Measurements from ENCODE around the gene CC2D1A.
"Not testable (repeated sequence)": the region's sequence is repeated elsewhere in the genome, so short reads cannot be mapped to it uniquely, and the experiment has no call there.

Gene CC2D1A

DNA sequence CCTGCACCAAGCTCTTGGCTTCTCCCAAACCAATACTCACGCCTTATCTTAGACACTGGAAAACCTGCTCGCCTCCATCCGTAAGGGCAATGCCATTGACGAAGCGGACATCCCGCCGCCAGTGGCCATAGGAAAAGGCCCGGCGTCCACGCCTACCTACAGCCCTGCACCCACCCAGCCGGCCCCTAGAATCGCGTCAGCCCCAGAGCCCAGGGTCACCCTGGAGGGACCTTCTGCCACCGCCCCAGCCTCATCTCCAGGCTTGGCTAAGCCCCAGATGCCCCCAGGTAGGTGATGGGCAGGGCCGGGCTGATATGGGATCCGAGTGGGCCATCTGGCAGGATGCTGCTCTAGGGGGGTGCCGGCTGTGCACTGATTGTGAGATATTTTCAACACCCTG is 7.4 kb downstream of the CC2D1A start:
- no peak for DNase-seq

DNA sequence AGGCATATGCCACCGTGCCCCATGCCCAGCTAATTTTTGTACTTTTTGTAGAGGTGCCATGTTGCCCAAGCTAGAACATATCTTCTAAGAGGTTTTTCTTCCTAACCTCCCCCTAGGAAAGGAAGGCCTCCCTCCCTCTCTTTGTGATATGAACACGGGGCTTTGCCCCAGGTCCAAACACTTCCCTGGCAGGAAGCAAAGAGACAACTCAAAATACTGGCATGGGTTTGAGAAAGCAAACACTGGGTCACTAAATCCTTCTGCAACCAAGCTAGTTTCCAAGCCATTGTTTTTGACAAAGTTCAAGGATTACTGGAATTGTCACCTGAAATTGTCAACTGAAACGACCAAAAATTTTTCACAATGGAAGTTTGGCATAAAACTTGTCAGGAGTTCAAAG is 8.8 kb downstream of the CC2D1A start:
- no peak for DNase-seq

DNA sequence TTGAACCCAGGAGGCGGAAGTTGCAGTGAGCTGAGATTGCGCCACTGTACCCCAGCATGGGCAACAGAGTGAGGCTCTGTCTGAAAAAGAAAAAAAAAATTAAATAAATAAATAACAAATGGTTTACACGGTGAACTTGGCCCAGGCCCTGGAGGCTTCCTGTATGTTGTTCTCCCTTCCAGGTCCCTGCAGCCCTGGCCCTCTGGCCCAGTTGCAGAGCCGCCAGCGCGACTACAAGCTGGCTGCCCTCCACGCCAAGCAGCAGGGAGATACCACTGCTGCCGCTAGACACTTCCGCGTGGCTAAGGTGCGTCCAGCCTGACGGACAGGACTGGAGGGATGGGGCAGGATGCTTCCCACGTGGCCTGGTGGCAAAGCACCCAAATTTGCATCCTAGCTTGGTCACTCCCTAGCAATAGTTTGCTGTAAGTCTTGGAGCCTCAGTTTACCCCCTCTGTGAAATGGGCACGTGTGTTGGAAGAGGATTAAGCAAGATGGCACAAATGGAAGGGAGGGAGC is 11.9 kb downstream of the CC2D1A start:
- no peak for DNase-seq

DNA sequence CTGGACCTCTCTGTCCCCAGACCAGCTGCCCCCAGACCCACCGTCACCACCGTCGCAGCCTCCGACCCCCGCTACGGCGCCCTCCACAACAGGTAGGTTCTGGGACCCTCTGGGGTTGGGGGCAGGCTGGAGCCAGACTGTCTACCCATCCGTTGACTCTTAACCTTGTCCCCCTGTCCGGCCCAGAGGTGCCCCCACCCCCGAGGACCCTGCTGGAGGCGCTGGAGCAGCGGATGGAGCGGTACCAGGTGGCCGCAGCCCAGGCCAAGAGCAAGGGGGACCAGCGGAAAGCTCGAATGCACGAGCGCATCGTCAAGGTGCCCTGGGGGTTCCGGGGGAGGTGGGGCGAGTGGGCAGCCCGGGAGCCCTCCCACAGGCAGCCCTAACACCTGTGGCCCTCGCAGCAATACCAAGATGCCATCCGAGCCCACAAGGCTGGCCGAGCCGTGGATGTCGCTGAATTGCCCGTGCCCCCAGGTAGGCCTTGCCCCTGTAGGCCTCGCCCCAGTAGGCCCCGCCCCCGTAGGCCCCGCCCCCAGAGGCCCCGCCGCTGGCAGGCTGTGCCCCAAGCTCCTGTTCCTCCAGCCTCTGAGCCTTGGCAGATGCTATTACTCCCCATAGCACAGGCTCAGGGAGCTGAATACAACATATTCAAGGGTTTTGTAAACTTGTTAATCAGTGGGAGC is 12.9 kb downstream of the CC2D1A start:
- no peak for DNase-seq

DNA sequence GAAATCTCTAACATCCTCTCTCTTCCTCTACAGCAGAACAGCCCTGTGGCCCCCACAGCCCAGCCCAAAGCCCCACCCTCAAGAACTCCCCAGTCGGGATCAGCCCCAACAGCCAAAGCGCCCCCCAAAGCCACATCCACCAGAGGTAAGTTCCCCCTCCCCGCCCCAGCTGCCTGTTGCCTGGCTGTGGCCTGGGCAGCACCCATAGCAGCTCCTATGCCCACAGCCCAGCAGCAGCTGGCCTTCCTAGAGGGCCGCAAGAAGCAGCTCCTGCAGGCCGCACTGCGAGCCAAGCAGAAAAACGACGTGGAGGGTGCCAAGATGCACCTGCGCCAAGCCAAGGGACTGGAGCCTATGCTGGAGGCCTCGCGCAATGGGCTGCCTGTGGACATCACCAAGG is 14.5 kb downstream of the CC2D1A start:
- DNase-seq, result no peak

DNA sequence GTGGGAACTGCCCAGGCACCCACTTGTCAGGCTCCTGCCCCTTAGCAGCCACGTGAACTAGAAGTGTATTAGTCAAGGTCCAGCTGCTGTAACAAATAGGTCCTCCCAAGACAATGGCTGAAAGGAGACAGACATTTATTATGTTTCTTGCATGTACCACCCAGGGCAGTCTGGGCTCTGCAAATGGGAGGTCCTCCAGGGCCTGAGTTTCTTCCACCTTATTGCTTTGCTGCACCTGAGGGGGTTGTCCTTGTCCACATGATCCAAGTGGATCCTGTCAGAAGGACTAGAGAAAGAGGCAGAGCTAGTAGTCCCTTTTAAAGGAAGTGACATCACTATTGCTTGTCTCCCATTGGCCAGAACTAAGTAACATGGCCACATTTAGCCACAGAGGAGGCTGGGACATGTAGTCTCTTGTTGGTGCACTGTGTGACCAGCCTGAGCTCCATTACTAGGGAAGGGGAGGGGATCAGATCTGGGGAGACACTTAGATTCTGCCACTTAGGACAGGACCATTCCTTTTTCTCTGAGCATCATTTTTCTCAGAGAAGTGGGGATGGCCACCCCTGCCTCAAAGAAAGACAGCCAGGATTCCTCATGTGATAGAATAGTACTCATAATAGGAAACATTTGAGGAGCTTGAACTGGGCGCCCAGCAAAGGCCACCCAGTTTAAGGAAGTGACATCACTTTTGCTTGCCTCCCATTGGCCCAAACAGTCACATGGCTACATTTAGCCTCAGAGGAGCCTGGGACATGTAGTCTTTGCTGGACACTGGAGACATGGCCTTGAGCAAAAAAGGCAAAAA is 15.1 kb downstream of the CC2D1A start:
- DNase-seq, result peak; percentile 13

DNA sequence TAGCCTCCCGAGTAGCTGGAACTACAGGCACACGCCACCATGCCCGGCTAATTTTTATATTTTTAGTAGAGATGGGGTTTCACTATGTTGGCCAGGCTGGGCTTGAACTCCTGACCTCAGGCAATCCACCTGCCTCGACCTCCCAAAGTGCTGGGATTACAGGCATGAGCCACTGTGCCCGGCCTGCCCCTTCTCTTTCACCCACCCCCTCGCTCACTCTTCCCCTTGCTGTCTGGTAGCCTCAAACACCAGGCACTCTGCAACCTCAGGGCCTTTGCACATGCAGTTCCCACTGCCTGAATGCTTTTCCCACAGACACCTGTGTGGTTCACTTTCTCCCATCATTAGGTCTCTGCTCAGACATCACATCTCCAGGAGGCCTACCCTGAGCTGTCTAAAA is 16.1 kb downstream of the CC2D1A start:
- not testable (repeated sequence) for DNase-seq

DNA sequence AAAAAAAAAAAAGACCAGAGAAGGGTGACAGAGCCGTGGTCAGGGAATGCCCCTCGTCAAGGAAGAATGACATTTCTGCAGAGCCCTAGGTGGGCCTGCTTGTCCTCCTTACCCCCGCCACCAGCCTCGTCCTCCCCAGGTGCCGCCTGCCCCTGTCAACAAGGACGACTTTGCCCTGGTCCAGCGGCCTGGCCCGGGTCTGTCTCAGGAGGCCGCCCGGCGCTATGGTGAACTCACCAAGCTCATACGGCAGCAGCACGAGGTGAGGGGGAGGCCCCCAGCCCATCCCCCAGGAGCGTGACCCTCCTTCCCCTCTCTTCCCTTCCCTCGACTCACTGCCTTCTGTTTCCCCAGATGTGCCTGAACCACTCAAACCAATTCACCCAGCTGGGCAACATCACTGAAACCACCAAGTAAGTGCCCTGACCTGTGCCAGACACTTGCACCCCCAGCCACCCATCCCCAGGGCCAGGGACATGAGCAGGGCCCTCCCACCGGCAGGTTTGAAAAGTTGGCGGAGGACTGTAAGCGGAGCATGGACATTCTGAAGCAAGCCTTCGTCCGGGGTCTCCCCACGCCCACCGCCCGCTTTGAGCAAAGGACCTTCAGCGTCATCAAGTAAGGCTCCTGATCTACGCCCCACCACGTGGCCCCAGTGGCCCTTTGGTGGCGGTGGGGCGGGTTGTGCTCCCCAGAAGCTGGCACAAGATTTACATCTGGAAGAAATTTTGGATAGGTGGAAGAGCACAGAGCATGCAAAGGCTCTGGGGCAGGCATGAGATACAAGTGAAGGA is 17.4 kb downstream of the CC2D1A start:
- DNase-seq, result no peak

DNA sequence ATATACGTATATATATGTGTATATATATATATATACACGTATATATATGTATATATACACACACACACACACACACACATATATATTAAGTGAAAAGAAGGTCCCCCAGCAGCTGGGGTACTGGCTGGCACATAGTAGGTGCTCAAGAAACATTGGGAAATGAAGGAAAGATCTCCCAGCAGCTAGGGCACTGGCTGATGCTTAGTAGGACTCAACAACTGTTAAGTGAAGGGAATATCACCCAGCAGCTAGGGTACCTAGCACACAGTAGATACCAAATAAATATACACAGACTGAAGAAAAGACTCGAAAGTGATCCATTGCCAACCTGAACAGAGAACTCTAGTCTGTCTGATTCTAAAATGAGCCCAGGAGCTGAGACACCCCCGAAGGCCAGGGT is 20.0 kb downstream of the CC2D1A start:
- no peak for DNase-seq

DNA sequence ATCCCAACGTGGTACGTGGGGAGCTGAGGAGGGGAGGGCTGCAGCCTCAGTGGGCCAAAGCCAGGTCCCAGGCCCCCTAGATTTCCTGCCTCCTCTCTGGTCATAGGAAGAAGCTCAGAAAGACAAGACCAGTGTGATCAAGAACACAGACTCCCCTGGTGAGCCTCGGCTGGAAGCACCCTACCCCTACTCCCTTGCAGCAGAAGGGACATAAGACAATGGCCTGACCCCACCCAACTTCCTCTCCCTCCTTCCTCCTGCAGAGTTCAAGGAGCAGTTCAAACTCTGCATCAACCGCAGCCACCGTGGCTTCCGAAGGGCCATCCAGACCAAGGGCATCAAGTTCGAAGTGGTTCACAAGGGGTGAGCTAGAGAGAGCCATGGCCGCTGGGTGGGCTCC is 20.7 kb downstream of the CC2D1A start:
- no peak for DNase-seq

DNA sequence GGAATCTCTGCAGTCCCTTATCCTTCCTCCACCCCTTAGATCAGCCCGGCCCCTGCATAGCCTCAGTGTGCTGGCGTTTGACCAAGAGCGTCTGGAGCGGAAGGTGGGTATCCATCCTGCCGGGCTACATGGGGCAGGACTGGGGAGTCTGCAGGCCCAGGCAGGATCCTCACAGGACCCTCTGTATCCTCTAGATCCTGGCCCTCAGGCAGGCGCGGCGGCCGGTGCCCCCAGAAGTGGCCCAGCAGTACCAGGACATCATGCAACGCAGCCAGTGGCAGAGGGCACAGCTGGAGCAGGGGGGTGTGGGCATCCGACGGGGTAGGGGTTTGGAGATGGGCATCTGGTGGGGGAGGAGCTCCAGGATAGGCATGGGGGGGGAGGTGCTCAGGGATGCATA is 23.3 kb downstream of the CC2D1A start:
- DNase-seq, result no peak

DNA sequence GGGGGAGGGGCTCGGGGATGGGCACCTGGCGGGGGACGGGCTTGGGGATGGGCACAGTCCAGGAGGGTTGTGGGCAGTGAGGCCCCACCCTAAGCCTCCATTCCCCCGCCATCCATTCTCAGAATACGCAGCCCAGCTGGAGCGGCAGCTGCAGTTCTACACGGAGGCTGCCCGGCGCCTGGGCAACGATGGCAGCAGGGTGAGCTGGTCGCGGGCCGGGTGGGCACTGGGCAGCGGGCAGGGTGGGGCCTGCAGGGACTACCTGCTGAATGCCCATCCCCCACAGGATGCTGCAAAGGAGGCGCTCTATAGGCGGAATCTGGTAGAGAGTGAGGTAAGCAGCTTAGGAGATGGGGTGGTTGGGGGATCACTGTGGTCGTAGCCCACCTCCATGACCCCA is 24.0 kb downstream of the CC2D1A start:
- no peak for DNase-seq

DNA sequence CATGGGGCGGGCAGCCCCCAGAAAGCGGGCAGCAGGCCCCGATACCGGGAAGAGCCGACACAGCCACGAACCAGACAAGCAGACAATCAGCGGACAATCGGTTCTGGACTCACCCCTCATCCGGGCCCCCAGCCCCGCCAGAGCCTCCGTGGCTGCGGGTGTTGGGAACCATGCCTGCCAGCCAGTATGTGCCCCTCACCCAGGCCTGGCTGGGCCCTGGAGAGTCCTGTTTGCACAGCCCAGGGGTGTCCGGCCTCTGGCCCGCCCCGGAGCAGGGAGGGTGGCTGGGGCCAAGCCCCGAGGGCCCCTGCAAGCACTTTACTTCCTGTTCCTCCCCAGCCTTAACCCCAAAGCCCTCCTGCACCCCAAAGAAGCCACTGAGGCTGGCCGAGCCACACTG is 24.4 kb downstream of the CC2D1A start:
- no peak for DNase-seq

DNA sequence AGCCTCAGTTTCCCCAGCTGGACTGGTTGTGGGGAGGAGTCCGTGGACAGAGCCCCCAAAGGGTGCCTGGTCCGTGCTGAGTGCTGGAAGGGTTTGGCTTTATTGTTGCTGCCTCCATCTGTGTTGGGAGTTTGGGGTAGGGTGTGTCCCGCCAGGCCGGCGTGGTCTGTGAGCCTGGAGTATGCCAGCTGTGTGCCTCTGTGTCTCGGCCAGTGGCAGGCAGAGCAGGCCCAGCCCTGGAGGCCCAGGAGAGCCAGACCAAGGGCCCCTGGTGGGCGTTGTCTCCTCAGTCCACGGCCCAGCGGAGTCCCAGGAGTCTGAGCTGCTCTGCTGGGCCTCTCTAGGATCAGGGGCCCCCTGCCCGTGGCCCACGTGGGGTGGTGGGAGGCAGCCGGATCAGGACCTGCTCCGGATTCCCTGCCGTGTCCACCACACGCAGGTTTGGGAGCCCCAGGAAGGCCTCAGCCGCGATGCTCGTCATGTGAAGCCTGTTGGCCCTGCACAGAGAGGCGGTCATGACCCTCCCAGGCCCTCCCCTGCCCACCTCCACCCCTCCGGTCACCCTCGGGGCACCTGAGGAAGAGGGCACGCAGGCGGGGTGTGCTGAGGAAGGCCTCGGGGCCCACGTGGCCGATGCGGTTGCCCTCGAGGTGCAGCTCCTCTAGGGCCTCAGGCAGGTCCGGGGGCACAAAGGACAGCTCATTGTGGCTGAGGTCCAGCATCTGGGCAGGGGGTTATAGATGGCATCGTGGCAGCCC is 25.6 kb downstream of the CC2D1A start:
- DNase-seq, result no peak

DNA sequence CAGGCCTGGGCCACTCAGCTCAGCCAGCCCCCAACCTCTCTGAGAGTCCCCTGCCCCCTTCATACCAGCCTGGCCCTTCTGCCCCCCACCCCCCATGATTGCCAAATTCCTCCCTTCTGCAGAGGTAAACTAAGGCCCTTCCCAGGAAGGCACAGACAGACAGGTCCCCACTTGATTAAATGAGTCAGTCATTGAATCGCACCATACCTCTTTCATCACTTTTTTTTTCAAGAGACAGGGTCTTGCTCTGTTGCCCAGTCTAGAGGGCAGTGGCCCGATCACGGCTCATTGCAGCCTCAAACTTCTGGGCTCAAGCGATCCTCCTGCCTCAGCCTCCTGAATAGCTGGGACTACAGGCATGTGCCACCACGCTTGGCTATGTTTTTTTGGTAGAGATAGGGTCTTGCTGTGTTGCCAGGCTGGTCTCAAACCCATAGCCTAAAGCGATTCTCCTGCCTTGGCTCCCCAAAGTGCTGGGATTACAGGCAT is 26.2 kb downstream of the CC2D1A start:
- no peak for DNase-seq

DNA sequence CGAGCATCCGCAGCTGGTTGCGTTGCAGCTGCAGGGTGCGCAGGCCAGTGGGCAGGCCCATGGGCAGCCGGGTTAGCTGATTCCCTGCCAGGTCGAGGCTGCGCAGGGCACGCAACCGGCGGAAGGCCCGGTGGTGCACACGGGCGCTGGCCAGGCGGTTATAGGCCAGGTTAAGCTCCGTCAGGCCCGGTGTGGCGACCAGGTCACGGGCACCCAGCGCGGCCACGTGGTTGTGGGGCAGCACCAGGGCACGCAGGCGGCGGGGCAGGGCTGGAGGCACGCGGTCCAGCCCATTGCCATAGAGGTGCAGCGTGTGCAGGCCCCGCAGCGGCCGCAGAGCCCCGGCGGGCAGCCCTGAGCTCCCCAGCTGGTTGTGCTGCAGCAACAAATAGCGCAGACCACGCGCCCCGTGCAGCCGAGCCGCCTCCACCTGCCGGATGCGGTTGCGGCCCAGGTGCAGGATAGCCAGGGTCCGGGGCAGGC is 27.0 kb downstream of the CC2D1A start:
- DNase-seq, result no peak

DNA sequence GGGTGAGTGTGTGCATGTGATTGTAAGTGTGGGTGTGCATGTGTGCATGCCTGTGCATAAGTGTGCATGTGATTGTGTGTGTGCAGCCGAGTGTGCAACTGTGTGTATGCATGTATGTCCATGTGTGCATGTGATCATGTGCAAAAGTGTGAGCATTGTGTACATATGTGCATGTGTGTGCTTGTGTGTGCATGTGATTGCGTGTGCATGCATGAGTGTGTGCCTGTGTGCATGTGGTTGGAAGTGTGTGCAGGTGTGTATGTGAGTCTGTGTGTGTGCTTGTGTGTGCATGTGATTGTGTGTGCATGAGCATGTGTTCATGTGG is 28.7 kb downstream of the CC2D1A start:
- no peak for DNase-seq

DNA sequence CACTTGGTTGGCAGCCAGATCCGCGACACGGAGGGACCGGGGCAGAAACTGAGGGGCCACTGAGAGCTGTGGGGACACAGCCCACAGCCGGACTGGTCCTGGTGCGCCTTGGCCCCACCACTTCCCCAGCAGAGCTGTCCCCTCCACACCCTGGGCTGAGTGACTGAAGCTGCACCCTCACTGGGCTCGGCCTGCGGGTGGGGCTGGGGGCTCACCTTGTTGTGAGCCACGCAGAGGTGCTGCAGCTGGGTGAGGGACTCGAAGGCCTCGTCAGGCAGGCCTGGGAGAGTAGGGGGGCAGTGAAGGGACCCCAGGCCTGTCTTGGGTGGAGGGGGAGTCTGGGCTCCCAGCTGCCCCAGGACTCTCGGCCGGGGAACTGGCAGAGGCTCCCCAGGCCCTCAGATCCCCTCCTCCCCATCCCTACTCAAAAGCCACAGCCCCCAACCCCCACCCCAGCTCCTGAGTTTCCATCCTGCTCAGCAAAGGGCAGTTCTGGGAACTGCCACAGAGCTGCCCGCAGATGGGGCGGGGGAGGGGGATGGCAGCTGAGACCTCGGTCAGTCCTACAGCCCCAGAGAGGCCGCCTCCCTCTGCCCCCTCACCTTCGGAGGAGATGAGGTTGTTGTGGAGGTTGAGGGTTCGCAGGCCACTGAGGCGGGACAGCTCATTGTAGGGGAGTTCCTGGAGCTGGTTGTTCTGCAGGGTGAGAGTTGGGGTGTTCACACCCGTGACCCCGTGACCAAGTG is 29.9 kb downstream of the CC2D1A start:
- no peak for DNase-seq

DNA sequence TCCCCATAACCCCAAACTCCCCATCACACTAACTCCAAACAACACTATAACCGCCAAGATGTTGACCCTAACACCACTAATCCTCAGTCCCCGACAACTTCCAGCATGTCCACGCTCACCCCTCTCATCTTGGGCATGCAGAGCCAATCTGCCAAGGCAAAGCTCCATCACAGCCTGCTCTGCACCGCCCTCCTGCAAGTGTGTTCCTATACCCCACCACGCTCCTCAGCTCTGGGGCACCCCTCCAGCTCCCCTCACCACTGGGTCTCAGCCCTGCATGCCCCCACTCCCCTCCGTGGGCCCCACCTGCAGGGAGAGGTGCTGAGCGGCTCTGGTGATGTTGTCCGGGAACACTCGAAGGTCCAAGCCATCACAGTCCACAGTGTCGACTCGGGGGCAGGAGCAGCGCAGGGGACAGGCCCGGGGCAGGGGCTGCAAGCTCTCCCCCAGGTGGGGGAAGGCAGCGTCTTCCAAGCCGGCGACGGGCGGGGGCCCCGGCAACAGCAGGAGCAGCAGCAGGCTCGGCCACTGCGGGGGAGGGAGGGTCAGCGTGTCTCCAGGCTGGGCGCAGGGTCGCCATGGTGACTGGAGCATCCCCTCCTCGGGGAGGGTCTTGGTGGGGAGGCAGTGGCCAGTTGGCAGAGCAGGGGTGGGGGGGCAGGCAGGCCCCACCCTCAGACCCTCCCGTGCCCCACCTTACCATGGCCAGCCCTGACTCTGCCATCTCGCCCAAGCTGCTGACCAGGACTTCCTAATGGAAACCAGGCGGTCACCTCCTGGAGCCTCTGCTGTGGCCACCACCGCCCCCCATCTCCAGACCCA is 31.7 kb downstream of the CC2D1A start:
- DNase-seq, result no peak

DNA sequence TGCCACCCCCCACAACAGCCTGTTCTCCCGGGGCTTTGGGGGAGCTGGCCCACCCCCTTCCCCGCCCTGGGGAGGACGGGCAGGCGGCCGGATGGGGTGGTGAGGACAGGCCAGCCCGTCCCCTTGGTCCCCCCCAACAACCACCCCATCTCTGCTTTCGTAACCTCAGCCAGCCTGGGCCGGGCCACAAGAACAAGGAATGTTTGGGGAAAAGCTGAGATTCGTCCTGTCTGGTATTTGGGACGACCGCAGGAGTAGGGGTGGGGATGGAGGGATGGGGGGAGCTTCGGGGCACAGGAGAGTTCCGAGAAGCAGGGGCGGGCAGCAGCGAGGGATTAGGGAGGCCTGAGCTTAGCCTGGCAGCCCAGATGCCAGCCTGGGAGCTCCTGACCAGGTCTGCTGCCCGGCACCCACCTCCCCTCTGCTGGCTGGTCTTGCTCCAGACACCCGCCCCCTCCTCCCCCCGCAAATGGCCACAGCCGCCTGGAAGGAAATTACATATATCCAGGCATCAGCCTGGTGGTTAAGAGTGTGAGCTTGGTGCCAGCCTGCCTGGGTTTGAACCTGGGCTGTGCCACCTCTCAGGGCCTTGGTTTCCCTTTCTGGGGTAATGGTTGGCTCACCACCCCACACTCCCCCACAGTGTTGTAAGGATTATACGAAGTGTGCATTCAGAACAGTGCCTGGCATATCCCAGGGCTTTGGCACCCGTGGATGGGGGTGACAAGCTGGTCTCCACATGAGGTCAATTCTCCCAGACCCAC is 32.5 kb downstream of the CC2D1A start, which contains the start of gene PODNL1:
Gene PODNL1, minus strand, starts transcription at position 117 of the 764 bp plus-strand sequence. CDS start 236 bp downstream, outside the sequence.
- no peak for DNase-seq

Data from NCI-H2029 treated with DMSO at 0.1 percent for 48 hours (cell line).